Cardiac fibroblast (primary cell): Measurements from ENCODE around the gene VGLL3.

Source experiments
- DNase-seq, 2 donors: peaks; one replicate each; pipeline versions ENCODE4 v3.0.0 to v3.0.0-alpha.2; 2010; ENCODE audit warnings: low read depth in 2 of 2
- H3K4me3 ChIP-seq, 2 donors: replicated peaks in 1 of 2; 1 replicate in 1 of 2; 2 replicates in 1 of 2; pipeline ENCODE4 v1.5.1; 2011; ENCODE audit warnings: low read depth in 2 of 2, low read length in 2 of 2, mild to moderate bottlenecking in 2 of 2, moderate library complexity in 1 of 2
- TF ChIP-seq, protein P1 (sequence below): IDR thresholded peaks from one replicate; pipeline ENCODE4 v1.5.1; 2011; ENCODE audit warnings: low read depth, mild to moderate bottlenecking, low read length, inconsistent platforms

The VGLL3 gene

DNA sequence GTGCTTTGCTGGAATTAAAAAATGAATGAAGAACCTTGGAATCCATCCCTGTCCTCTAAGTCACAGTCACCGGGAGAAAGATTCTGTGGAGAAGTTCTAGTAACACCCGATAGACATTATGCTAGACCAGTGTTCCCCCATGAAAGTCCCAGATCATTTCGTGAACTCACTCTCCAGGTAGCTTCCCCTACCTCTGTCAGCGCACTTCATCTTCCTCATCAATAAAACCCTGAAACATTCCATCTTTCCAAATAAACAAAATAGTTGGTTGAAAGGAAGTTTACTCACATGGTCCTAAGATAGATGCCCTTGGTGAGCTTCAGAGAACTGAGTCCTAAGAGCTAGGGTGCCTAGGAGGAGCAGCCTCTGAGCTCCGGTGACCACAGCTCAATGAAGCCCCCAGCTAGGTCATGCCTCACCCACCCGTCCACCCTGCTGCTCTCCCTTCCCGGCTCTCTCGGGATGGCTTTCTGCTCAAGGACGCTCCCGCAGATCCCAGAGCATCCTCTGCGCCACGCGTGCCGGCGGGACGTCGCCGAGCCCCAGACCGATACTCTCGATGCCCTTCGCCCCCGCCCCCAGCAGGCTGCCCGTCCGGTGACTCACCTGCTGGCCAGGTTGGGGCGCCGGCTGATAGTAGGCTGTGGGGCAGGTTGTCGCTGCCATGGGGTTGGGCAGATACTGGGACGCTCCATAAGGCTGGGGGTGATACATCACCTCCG, 776 bp downstream of the VGLL3 start:
- H3K4me3 ChIP-seq: peak overlapping the region; percentile 84 to 94
- peak in 1 of 2 donors; percentile 47 for DNase-seq
- TF ChIP-seq, protein P1, sequence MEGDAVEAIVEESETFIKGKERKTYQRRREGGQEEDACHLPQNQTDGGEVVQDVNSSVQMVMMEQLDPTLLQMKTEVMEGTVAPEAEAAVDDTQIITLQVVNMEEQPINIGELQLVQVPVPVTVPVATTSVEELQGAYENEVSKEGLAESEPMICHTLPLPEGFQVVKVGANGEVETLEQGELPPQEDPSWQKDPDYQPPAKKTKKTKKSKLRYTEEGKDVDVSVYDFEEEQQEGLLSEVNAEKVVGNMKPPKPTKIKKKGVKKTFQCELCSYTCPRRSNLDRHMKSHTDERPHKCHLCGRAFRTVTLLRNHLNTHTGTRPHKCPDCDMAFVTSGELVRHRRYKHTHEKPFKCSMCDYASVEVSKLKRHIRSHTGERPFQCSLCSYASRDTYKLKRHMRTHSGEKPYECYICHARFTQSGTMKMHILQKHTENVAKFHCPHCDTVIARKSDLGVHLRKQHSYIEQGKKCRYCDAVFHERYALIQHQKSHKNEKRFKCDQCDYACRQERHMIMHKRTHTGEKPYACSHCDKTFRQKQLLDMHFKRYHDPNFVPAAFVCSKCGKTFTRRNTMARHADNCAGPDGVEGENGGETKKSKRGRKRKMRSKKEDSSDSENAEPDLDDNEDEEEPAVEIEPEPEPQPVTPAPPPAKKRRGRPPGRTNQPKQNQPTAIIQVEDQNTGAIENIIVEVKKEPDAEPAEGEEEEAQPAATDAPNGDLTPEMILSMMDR: no peak

DNA sequence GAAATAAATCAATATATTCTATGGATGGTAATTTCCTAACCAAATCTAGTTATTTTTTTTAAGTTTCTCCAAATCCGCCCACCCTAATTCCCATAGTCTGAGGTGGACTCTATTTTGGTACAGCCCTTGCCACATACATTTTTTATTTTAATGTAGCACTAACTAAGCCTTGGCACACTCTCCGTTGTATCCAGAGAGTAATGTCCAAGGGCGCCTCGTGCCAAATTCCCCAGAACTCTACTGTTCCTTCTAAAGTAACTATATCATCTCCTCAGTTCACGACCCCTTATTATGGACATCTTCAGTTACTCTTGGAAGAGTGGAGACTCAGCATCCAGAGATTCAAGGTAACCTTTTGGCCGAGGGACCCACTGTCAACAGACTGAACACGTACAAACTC, 1.3 kb downstream of the VGLL3 start:
- peak; percentile 38 to 46 for DNase-seq
- peak overlapping the region; percentile 84 to 94 for H3K4me3 ChIP-seq
- TF ChIP-seq, protein P1: no peak

DNA sequence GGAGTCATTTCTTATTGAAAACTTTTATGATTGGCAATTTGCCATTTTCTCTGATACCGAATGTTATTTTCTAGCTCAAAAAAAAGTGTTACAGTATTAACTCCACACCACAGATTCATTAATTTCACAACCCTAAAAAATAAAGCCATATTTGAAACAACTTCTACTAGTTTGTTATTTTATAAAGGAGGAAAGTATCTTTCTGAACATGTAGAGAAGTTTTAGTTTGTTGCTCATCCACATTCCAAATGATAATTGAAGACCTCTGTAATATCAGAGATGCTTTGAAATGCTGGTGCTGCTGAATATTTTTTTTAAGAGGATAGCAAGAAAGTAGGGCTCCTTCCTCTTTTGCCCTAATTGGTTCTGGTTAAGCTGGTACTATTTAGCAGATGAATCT, 1.9 kb downstream of the VGLL3 start:
- H3K4me3 ChIP-seq: peak overlapping the region; percentile 84 to 94
- DNase-seq: peak in 1 of 2 donors; percentile 50
- TF ChIP-seq, protein P1: no peak

DNA sequence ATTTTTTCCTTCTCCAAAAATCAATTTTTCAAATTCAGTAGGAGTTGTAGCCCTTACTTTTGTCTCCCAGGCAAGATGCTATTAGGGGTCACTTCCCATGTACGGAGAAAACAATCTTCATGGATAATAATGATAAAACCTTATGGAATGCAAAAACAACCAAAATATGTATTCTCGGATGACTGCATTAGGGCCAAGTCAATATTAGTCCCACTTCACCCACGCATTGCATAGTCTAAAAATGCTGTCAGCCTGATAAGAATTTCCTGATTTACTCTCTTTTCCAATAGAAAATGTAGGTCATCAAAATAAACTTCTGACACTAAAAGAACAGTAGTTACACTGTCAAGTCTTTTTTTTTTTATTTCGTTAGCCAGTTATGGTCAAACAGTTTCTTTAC, 2.7 kb downstream of the VGLL3 start:
- H3K4me3 ChIP-seq: peak overlapping the region in 1 of 2 donors; percentile 84
- peak; percentile 91 to 97 for DNase-seq
- TF ChIP-seq, protein P1: no peak

DNA sequence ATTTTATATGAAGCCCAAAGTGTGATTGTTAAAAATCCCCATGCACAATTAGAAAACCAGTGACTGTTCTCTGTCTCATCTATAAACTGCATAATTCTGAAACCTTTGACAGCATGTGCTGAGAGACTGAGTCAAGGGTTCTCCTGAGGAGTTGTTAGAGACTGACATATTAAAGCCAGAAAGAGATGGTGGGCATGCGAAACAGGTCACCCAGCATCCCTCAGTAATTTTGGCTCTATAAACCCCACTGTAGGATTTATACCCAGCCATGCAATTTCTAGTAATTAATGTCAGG, 3.6 kb downstream of the VGLL3 start:
- H3K4me3 ChIP-seq: peak overlapping the region in 1 of 2 donors; percentile 41
- DNase-seq: no peak
- TF ChIP-seq, protein P1: no peak

DNA sequence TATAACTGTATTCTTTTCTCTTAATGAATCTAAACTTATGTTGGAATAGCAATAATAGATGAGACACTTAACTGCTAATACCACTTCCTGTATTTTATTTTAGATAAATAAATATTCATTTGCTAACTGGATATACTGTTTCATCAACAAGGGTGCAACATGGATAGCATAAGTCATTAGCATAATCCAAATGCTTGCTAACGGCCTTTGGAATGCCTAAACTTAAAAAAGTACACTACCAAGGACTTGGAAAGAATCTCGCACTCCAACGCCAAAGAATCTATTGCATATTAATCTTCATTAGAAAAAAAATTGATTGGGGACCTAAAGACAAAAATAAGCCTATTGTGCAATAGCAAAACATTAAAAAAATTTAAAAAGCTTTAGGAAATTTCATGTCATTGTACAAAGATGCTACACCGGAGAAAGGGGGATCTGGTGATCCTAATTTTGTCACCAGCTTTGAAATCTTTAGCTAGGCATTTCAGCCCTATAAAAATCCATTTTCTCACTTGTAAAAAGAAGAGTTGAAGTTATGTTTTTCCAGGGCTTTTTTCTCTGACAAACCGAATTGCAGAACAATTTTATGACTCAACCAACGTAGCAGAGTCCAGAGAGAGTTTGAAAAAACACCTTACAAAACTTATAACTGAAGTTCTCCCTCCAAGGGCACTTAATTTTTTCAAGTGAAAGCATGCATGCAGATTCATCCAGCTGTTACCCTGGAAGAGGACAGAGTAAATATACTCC, 4.1 kb downstream of the VGLL3 start:
- TF ChIP-seq, protein P1: no peak
- H3K4me3 ChIP-seq: peak overlapping the region in 1 of 2 donors; percentile 41
- peak; percentile 50 to 85 for DNase-seq
